Liver (tissue), 9 donors: ENCODE measurements around the gene CARD14. TPM values are rescaled to one million over a fixed set of nuclear protein-coding genes. Genes with fewer than 3 reads are reported as not detected.
A peak's percentile ranks its signal among the peaks of the same experiment; 100 is the strongest.
"Not testable (repeated sequence)": the region's sequence is repeated elsewhere in the genome, so short reads cannot be mapped to it uniquely, and the experiment has no call there.

Experiments used
- DNase-seq: peaks from one replicate; pipeline ENCODE4 v3.0.0-alpha.2; 2017; ENCODE audit warnings: low spot score
- H3K27ac ChIP-seq, 2 donors: one replicate each; pipeline ENCODE4 v1.7.0; 2013; ENCODE audit warnings: inconsistent platforms in 2 of 2, low read length in 2 of 2, control low read depth in 1 of 2, low read depth in 1 of 2, mild to moderate bottlenecking in 1 of 2
- H3K27me3 ChIP-seq, 4 donors: one replicate each; pipeline versions ENCODE4 v1.6.1 to v1.7.0; 2013; ENCODE audit warnings: low read length in 3 of 4, inconsistent platforms in 1 of 4, mild to moderate bottlenecking in 1 of 4, moderate library complexity in 1 of 4; ENCODE audit not compliant: control insufficient read depth in 4 of 4, insufficient read depth in 4 of 4
- H3K36me3 ChIP-seq, 4 donors: one replicate each; pipeline versions ENCODE4 v1.6.1 to v1.7.0; 2013; ENCODE audit warnings: low read length in 3 of 4, mild to moderate bottlenecking in 3 of 4, low read depth in 1 of 4, moderate library complexity in 1 of 4; ENCODE audit not compliant: control insufficient read depth in 4 of 4, insufficient read depth in 3 of 4
- H3K4me1 ChIP-seq, 4 donors: one replicate each; pipeline versions ENCODE4 v1.6.1 to v1.7.0; 2013; ENCODE audit warnings: low read length in 3 of 4, mild to moderate bottlenecking in 3 of 4, moderate library complexity in 1 of 4; ENCODE audit not compliant: control insufficient read depth in 4 of 4, insufficient read depth in 4 of 4
- H3K4me3 ChIP-seq, 3 donors: one replicate each; pipeline versions ENCODE4 v1.6.1 to v1.7.0; 2013; ENCODE audit warnings: low read length in 3 of 3, control low read depth in 1 of 3, low read depth in 1 of 3, mild to moderate bottlenecking in 1 of 3
- H3K9ac ChIP-seq, 2 donors: one replicate each; pipeline ENCODE4 v1.7.0; 2013; ENCODE audit warnings: low read length in 2 of 2, mild to moderate bottlenecking in 2 of 2, moderate library complexity in 2 of 2, control low read depth in 1 of 2, low read depth in 1 of 2
- H3K9me3 ChIP-seq, 4 donors: one replicate each; pipeline versions ENCODE4 v1.6.1 to v1.7.0; 2013; ENCODE audit warnings: low read length in 3 of 4; ENCODE audit not compliant: control insufficient read depth in 4 of 4
- EGR1 ChIP-seq, 2 donors: IDR thresholded peaks; 2 replicates each; pipeline ENCODE4 v1.6.1; 2016 to 2018; ENCODE audit warnings: antibody characterized with exemption in 2 of 2, low read depth in 2 of 2
- FOXA1 ChIP-seq: IDR thresholded peaks from 2 replicates; pipeline ENCODE4 v1.6.1; 2016; ENCODE audit warnings: antibody characterized with exemption
- GABPA ChIP-seq, 2 donors: IDR thresholded peaks in 1 of 2; conservative IDR thresholded peaks in 1 of 2; 2 replicates each; pipeline ENCODE4 v1.6.1; 2016; ENCODE audit warnings: antibody characterized with exemption in 2 of 2, mild to moderate bottlenecking in 1 of 2, moderate library complexity in 1 of 2
- HNF4G ChIP-seq: IDR thresholded peaks from 2 replicates; pipeline ENCODE4 v1.6.1; 2016; ENCODE audit warnings: antibody characterized with exemption
- JUND ChIP-seq, 2 donors: IDR thresholded peaks; 2 replicates each; pipeline ENCODE4 v1.6.1; 2016; ENCODE audit warnings: antibody characterized with exemption in 2 of 2
- NR2F2 ChIP-seq: IDR thresholded peaks from 2 replicates; pipeline ENCODE4 v1.6.1; 2016; ENCODE audit warnings: antibody characterized with exemption
- RAD21 ChIP-seq, 2 donors: IDR thresholded peaks; 2 replicates each; pipeline ENCODE4 v1.6.1; 2016; ENCODE audit warnings: antibody characterized with exemption in 2 of 2, mild to moderate bottlenecking in 2 of 2
- RXRA ChIP-seq, 2 donors: IDR thresholded peaks; 2 replicates each; pipeline ENCODE4 v1.6.1; 2017 to 2018; ENCODE audit warnings: antibody characterized with exemption in 2 of 2, mild to moderate bottlenecking in 1 of 2
- SP1 ChIP-seq: IDR thresholded peaks from 2 replicates; pipeline ENCODE4 v1.6.1; 2018; ENCODE audit warnings: antibody characterized with exemption, mild to moderate bottlenecking
- YY1 ChIP-seq: IDR thresholded peaks from 2 replicates; pipeline ENCODE4 v1.6.1; 2016; ENCODE audit warnings: antibody characterized with exemption, mild to moderate bottlenecking
- WGBS: extraction: QIAGEN DNeasy Blood & Tissue Kit; methylation state at CpG from one replicate; pipeline ENCODE4 v1.1.7; 2013; 5-methylcytosine and 5-hydroxymethylcytosine counted together
- polyA plus RNA-seq, 2 donors: library from polyadenylated mRNA; stranded (reverse) in 1 of 2; unstranded in 1 of 2; fragments of 200-250 nt in 1 of 2; fragments of >200 nt in 1 of 2; fragmentation: Nextera tagmentation in 1 of 2; extraction: Ambion mirVana in 1 of 2; gene quantifications; one replicate each; pipeline versions ENCODE4 v1.2.1 to v1.2.3, GENCODE V29; 2013 to 2015
- total RNA-seq, 2 donors: library from RNA; depleted of rRNA; stranded (reverse); fragments of >200 nt; gene quantifications; one replicate each; pipeline ENCODE4 v1.2.3, GENCODE V29; 2014
- TF ChIP-seq, protein P1 (sequence below): IDR thresholded peaks from 2 replicates; pipeline ENCODE4 v1.6.1; 2016; ENCODE audit warnings: antibody characterized with exemption
- TF ChIP-seq, protein P2 (sequence below): IDR thresholded peaks from 2 replicates; pipeline ENCODE4 v1.6.1; 2016; ENCODE audit warnings: antibody characterized with exemption
- TF ChIP-seq, protein P3 (sequence below): IDR thresholded peaks from 2 replicates; pipeline ENCODE4 v1.6.1; 2016; ENCODE audit warnings: antibody characterized with exemption
- TF ChIP-seq, protein P4 (sequence below): fragments of 150-350 bp; IDR thresholded peaks from 2 replicates; pipeline ENCODE4 v1.5.1; 2017; ENCODE audit warnings: improper control_type of control experiment, low read depth, low read length; ENCODE audit not compliant: missing input control
- donor health status: healthy.
- donor health status: healthy.
- donor health status: healthy.
- donor health status: healthy.
- donor health status: healthy.

Gene CARD14
- total and polyA plus RNA-seq, 4 donors = 0.07 to 0.70 (median 0.29) TPM

DNA sequence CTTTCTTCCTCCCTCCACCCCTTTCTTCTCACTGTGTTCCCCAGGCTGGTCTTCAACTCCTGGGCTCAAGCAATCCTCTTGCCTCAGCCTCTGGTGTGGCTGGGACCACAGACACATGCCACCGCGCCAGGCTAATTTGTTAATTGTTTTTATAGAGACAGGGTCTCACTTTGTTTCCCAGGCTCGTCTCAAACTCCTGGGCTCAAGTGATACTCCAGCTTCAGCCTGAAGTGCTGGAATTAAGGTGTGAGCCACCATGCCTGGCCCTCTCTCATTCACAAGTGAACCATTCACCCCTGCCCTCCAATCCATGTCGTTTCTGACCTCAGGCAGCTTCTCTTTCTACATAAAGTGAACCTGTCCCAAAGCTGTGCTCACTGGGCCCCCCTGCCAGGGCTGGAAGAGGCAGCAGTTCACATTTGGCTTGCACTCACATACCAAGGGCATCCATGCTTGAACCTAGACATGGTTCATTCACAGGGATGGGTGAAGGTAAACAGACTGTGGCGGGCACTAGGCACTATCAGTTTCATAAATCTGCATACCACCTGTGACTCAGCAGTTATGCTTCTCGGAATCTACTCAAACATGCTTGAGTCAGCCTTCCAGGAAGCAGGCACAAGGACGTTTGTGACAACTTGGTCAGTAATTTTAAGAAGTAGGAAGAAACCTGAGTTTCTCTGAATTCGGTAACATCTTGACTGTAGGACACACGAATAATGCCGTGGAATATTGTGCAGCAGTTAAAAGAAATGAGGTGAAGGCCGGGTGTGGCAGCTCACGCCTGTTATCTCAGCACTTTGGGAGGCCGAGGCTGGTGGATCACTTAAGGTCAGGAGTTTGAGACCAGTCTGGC lies 84.8 kb downstream of the CARD14 start:
- no peaks in the 10 kb centered on the region for H3K27me3 ChIP-seq
- DNase-seq = no peak
- WGBS = 66% methylated on average over 13 of the region's 13 CpGs
- H3K4me1 ChIP-seq = no peaks in the 10 kb centered on the region
- no peak overlapping the region for H3K4me3 ChIP-seq
- H3K9ac ChIP-seq = no peak overlapping the region
- H3K27ac ChIP-seq = peak overlapping the region in 1 of 2 donors; percentile 23
- peaks cover 0 to 3% (median 0%) of the 10 kb centered on the region in 4 donors for H3K36me3 ChIP-seq
- H3K9me3 ChIP-seq = no peaks in the 10 kb centered on the region
- no peak for TF ChIP-seq GABPA (IDR thresholded peaks at IDR 0.05 in 1 of 2, conservative IDR thresholded peaks at IDR 0.05 in 1 of 2)
- TF ChIP-seq, protein P1, sequence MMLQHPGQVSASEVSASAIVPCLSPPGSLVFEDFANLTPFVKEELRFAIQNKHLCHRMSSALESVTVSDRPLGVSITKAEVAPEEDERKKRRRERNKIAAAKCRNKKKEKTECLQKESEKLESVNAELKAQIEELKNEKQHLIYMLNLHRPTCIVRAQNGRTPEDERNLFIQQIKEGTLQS = no peak
- TF ChIP-seq YY1 = no peak
- TF ChIP-seq EGR1 (IDR thresholded peaks at IDR 0.05; ENCODE audit: low read depth in 2 of 2) = no peak
- TF ChIP-seq RAD21 (IDR thresholded peaks at IDR 0.05) = no peak
- no peak for TF ChIP-seq SP1

DNA sequence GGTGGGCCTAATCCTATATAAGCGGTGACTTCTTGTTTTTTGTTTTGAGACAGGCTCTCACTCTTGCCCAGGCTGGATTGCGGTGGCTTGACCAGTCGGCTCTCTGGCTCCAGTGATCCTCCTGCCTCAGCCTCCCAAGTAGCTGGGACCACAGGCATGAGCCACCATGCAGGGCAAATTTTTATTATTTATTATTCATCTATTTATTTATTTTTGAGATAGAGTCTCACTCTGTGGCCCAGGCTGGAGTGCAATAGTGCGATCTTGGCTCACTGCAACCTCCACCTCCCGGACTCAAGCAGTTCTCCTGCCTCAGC lies 86.2 kb downstream of the CARD14 start:
- H3K4me3 ChIP-seq = no peak overlapping the region
- 99% methylated on average over 5 of the region's 5 CpGs for WGBS
- H3K9ac ChIP-seq = no peak overlapping the region
- DNase-seq = no peak
- no peaks in the 10 kb centered on the region for H3K27me3 ChIP-seq
- H3K36me3 ChIP-seq = peaks cover 0 to 3% (median 0%) of the 10 kb centered on the region in 4 donors
- no peak for TF ChIP-seq FOXA1
- no peak for TF ChIP-seq HNF4G
- TF ChIP-seq NR2F2 = no peak
- no peak for TF ChIP-seq EGR1 (IDR thresholded peaks at IDR 0.05; ENCODE audit: low read depth in 2 of 2)
- H3K27ac ChIP-seq = no peak overlapping the region
- H3K4me1 ChIP-seq = peaks cover 0 to 4% (median 2%) of the 10 kb centered on the region in 4 donors
- no peaks in the 10 kb centered on the region for H3K9me3 ChIP-seq

DNA sequence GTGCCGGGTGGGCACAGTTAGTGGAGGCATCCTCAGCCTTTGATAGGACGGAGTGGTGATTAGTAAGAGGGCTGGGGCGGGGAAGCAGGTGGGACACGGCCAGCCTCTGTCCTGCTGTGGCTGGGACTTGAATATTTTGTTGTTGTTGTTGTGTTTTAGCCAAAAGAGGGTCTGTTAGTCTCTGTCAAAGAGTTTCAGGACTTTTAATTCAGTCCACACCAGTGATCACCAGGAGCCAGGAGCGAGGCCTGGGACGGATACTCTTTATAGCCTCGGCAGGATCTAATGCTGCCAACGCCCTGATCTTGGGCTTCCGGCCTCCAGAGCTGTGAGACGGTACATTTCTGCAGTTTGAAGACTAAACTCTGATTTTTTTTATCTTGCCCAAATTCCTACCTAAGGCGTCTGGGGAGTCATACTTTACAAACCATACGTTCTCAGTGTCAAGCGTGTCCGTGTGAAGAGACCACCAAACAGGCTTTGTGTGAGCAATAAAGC lies 87.9 kb downstream of the CARD14 start:
- no peaks in the 10 kb centered on the region for H3K9me3 ChIP-seq
- WGBS = 79% methylated on average over 14 of the region's 14 CpGs
- H3K4me3 ChIP-seq = no peak overlapping the region
- DNase-seq = no peak
- no peaks in the 10 kb centered on the region for H3K27me3 ChIP-seq
- peaks cover 2 to 18% (median 15%) of the 10 kb centered on the region in 4 donors for H3K4me1 ChIP-seq
- no peak overlapping the region for H3K9ac ChIP-seq
- H3K27ac ChIP-seq = no peak overlapping the region
- TF ChIP-seq JUND (IDR thresholded peaks at IDR 0.05) (no peak), HNF4G (no peak), YY1 (no peak), RXRA (IDR thresholded peaks at IDR 0.05) (no peak), RAD21 (IDR thresholded peaks at IDR 0.05) (no peak)
- TF ChIP-seq, protein P1 = no peak
- TF ChIP-seq, protein P2, sequence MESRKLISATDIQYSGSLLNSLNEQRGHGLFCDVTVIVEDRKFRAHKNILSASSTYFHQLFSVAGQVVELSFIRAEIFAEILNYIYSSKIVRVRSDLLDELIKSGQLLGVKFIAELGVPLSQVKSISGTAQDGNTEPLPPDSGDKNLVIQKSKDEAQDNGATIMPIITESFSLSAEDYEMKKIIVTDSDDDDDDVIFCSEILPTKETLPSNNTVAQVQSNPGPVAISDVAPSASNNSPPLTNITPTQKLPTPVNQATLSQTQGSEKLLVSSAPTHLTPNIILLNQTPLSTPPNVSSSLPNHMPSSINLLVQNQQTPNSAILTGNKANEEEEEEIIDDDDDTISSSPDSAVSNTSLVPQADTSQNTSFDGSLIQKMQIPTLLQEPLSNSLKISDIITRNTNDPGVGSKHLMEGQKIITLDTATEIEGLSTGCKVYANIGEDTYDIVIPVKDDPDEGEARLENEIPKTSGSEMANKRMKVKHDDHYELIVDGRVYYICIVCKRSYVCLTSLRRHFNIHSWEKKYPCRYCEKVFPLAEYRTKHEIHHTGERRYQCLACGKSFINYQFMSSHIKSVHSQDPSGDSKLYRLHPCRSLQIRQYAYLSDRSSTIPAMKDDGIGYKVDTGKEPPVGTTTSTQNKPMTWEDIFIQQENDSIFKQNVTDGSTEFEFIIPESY = no peak
- TF ChIP-seq, protein P3, sequence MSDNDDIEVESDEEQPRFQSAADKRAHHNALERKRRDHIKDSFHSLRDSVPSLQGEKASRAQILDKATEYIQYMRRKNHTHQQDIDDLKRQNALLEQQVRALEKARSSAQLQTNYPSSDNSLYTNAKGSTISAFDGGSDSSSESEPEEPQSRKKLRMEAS = no peak
- TF ChIP-seq, protein P4, sequence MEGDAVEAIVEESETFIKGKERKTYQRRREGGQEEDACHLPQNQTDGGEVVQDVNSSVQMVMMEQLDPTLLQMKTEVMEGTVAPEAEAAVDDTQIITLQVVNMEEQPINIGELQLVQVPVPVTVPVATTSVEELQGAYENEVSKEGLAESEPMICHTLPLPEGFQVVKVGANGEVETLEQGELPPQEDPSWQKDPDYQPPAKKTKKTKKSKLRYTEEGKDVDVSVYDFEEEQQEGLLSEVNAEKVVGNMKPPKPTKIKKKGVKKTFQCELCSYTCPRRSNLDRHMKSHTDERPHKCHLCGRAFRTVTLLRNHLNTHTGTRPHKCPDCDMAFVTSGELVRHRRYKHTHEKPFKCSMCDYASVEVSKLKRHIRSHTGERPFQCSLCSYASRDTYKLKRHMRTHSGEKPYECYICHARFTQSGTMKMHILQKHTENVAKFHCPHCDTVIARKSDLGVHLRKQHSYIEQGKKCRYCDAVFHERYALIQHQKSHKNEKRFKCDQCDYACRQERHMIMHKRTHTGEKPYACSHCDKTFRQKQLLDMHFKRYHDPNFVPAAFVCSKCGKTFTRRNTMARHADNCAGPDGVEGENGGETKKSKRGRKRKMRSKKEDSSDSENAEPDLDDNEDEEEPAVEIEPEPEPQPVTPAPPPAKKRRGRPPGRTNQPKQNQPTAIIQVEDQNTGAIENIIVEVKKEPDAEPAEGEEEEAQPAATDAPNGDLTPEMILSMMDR = no peak
- H3K36me3 ChIP-seq = no peaks in the 10 kb centered on the region

DNA sequence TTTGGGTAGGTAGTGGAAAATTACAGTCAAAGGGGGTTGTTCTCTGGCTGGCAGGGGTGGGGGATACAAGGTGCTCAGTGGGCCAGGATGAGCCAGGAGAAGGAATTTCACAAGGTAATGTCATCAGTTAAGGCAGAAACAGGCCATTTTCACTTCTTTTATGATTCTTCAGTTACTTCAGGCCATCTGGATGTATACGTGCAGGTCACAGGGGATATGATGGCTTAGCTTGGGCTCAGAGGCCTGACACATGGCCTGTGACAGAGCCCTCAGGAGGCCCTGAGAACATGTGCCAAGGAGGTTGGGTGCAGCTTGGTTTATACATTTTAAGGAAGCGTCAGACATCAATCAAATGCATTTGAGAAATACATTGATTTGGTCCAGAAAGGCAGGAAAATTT lies 88.5 kb downstream of the CARD14 start:
- H3K36me3 ChIP-seq, H3K4me3 ChIP-seq, H3K27ac ChIP-seq, H3K9ac ChIP-seq, DNase-seq, H3K27me3 ChIP-seq, H3K9me3 ChIP-seq: not testable (repeated sequence)
- H3K4me1 ChIP-seq = peaks cover 7 to 24% (median 20%) of the 10 kb centered on the region in 4 donors
- 91% methylated on average over 2 of the region's 2 CpGs for WGBS
